GM12878 (cell line): ENCODE results near the gene PCDH11X.
"Not testable (repeated sequence)": the region's sequence is repeated elsewhere in the genome, so short reads cannot be mapped to it uniquely, and the experiment has no call there.

Experiments
- EZH2 ChIP-seq: IDR thresholded peaks from 2 replicates; pipeline ENCODE4 v1.6.1; 2012; ENCODE audit warnings: low read depth, mild to moderate bottlenecking, control low read depth, inconsistent platforms, low read length, borderline replicate concordance; ENCODE audit not compliant: control insufficient read depth
- MYC ChIP-seq: IDR thresholded peaks from 2 replicates; pipeline ENCODE4 v1.6.1; 2011; ENCODE audit warnings: mild to moderate bottlenecking, low read length, moderate library complexity, inconsistent platforms; ENCODE audit not compliant: insufficient read depth, insufficient replicate concordance, insufficient read length, severe bottlenecking
- TF ChIP-seq, protein P1 (sequence below): fragments of 450-650 bp; formaldehyde crosslinking; IDR thresholded peaks from 2 replicates; pipeline ENCODE4 v1.4.0; 2020; ENCODE audit warnings: mild to moderate bottlenecking, moderate library complexity
- TF ChIP-seq, protein P2 (sequence below): IDR thresholded peaks from 2 replicates; pipeline ENCODE4 v1.6.1; 2012; ENCODE audit warnings: mild to moderate bottlenecking, low read depth, low read length

DNA sequence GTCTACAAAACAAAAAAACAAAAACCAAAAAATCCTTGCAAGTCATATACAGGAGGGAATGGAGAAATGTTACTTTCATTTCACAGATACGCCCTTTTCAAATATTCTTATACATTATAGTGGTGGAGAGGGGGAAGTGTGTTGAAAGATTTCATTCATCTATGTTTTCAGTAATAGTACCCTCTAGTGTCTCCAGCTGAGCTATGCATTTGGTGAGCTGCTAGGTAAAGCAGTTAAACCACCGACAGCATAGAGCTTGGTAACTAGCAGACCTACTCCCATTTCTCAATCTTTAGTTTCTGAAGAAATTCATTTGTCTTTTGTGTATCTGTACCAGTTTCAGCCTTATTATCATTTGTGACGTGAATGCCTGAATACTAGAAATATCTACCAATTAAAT is 5.2 kb upstream of the PCDH11X start:
- TF ChIP-seq, protein P1, sequence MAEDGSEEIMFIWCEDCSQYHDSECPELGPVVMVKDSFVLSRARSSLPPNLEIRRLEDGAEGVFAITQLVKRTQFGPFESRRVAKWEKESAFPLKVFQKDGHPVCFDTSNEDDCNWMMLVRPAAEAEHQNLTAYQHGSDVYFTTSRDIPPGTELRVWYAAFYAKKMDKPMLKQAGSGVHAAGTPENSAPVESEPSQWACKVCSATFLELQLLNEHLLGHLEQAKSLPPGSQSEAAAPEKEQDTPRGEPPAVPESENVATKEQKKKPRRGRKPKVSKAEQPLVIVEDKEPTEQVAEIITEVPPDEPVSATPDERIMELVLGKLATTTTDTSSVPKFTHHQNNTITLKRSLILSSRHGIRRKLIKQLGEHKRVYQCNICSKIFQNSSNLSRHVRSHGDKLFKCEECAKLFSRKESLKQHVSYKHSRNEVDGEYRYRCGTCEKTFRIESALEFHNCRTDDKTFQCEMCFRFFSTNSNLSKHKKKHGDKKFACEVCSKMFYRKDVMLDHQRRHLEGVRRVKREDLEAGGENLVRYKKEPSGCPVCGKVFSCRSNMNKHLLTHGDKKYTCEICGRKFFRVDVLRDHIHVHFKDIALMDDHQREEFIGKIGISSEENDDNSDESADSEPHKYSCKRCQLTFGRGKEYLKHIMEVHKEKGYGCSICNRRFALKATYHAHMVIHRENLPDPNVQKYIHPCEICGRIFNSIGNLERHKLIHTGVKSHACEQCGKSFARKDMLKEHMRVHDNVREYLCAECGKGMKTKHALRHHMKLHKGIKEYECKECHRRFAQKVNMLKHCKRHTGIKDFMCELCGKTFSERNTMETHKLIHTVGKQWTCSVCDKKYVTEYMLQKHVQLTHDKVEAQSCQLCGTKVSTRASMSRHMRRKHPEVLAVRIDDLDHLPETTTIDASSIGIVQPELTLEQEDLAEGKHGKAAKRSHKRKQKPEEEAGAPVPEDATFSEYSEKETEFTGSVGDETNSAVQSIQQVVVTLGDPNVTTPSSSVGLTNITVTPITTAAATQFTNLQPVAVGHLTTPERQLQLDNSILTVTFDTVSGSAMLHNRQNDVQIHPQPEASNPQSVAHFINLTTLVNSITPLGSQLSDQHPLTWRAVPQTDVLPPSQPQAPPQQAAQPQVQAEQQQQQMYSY (CRISPR knock-in tag) = not testable (repeated sequence)
- TF ChIP-seq, protein P2, sequence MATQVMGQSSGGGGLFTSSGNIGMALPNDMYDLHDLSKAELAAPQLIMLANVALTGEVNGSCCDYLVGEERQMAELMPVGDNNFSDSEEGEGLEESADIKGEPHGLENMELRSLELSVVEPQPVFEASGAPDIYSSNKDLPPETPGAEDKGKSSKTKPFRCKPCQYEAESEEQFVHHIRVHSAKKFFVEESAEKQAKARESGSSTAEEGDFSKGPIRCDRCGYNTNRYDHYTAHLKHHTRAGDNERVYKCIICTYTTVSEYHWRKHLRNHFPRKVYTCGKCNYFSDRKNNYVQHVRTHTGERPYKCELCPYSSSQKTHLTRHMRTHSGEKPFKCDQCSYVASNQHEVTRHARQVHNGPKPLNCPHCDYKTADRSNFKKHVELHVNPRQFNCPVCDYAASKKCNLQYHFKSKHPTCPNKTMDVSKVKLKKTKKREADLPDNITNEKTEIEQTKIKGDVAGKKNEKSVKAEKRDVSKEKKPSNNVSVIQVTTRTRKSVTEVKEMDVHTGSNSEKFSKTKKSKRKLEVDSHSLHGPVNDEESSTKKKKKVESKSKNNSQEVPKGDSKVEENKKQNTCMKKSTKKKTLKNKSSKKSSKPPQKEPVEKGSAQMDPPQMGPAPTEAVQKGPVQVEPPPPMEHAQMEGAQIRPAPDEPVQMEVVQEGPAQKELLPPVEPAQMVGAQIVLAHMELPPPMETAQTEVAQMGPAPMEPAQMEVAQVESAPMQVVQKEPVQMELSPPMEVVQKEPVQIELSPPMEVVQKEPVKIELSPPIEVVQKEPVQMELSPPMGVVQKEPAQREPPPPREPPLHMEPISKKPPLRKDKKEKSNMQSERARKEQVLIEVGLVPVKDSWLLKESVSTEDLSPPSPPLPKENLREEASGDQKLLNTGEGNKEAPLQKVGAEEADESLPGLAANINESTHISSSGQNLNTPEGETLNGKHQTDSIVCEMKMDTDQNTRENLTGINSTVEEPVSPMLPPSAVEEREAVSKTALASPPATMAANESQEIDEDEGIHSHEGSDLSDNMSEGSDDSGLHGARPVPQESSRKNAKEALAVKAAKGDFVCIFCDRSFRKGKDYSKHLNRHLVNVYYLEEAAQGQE = not testable (repeated sequence)
- TF ChIP-seq EZH2, MYC: not testable (repeated sequence)
